CD4-positive, alpha-beta T cell treated with Interleukin-15 for 1 hour (primary cell): ENCODE results near the gene PAOX.
A peak's percentile ranks its signal among the peaks of the same experiment; 100 is the strongest.

Experiments used
- DNase-seq: peaks from one replicate; pipeline ENCODE4 v3.0.0-alpha.2; 2020

Gene PAOX

DNA sequence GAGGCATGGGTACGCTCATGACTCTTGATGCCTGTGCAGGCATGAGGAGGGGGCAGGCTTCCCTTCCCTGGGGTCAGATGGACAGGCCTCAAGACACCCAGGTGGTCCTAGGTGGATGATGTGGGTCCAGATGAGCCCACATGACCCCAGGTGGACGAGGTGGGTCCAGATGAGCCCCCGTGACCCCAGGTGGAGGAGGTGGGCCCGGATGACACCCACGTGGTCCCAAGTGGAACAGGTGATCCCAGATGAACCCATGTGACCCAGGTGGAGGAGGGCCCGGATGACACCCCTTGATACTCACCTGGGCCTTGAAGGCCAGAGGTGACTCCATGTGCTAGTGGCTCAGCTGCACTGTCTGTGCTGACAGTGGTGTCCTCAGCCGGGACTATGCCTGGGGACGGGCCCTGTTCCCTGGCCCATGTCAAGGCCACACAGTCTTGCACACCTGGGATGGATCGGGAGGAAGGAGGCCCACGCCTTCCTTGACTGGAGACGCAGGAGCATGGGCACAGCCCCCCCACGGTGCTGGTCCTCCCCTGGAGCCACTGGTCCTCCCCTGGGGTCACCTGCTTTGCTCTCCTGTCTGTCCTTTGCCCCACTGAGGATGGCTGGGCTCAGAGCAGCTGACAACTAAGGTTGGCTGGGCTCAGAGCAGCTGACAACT is 28.6 kb upstream of the PAOX start:
- no peak for DNase-seq

- no peak for DNase-seq
These were observed 28.1 kb upstream of the PAOX start for GRCh38 chr10:133350950-133351329.

DNA sequence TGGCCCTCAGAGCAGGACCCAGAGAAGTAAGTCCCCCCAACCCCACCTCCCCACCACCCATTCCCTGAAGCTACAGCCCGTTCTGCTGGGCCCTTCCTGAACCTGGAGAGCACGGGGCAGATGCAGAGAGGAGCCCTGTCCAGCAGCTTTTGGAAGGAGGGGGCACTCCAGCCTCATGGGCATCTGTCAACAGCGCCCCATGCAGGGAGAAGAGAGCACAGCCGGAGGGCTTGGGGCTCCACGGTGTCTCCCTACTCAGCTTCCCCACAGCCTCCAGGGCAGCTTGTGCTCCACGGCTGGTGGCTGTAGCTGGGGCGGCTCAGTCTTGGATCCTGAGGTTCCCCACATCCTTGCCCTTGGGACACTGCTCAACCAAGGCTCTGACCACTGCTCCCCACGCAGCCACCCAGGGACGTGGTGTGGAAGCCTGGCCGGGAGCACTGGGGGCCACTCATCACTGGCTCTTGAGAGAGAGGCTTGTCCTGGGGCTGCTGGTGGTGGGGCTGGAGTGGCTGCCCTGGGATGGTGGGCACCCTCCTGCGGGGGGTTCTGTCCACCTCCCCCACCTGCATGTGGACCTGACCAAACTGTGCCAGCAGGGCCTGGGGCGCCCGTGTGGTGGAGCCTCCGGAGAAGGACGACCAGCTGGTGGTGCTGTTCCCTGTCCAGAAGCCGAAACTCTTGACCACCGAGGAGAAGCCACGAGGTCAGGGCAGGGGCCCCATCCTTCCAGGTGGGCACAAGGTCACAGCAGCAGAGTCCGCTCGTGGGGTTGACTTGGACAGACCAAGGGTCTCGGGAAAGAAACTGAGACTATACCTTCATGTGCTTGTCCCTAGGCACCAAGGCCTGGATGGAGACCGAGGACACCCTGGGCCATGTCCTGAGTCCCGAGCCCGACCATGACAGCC is 27.4 kb upstream of the PAOX start:
- no peak for DNase-seq

- no peak for DNase-seq
These were observed 25.7 kb upstream of the PAOX start for GRCh38 chr10:133353202-133353959.

DNA sequence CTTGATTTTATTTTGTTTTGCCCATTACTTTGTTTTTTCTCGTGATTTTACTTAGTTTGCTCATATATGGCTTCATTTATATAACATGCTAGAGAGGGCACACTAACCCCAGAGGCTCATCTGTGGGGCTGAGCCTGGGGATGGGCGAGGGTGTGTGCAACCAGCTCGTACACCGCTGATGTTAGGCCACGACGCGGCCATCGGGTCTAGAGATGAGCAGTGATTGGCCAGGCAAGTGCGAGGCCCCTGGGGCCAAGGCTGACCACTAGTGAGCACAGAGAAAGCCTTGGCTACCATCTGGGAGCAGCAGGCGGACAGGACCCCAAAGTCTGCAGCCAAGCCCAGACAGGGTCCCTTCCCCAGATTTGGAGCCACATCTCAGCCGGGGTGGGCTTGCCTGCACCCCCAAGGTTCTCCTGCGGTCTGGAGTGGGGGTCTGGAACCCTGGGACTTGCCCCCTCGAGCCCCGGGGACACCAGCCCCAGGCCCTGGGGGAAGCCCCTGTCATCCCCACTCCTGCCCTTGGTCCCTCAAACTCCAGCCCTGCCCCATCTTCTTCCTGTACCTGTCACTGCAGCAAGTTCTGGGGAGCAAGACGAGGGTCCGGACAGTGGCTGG is 25.0 kb upstream of the PAOX start:
- DNase-seq: no peak

DNA sequence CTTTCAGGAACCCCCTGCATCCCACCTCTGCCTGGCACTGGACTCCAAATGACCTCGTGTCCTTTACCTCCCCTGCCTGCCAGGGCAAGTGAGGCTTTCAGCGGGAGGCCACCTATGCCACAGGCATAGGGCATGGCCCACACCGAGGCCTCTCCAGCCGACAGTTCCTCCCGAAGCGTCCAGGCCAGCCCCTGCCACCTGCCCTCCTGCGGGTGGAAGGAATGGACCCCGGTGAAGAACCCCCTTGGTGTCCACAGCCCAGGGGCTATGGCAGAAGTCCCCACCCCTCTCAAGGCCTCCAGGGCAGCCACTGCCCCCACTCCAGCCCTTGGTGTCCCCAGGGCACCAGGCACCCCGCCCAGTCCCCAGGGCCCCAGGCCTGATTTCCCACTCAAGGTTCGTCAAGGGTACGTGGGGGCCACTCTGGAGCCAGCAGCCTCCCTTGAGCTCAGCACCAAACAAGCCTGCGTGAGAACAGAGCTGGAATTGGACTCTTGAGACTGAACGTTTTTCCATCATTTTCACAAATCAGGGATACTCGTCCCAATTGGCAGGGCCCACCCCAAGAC is 24.3 kb upstream of the PAOX start:
- no peak for DNase-seq

DNA sequence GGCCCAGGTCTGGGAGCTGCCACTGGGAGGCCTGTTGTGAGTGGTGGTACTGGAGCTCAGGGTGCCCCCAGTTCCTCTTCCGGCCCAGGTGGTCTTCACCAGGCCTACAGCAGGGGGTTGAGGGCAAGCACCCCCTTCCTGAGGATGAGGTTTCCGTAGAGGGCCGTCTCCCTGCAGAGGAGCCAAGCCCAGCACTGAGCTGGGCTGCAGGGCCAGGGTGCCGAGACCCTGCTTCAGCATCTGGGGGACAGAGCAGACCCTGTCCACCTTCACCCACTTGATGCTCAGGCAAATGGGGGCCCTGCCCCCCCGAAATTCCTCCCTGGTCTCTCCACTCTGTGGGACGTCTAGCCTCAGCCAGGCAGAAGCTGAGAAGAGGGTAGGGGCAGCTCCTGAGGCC is 23.8 kb upstream of the PAOX start:
- no peak for DNase-seq

GRCh38 chr10:133355991-133356390 is 23.1 kb upstream of the PAOX start:
- no peak for DNase-seq

- DNase-seq: no peak
These were observed 22.3 kb upstream of the PAOX start for GRCh38 chr10:133356549-133357284.

GRCh38 chr10:133357285-133358161 is 21.5 kb upstream of the PAOX start, which contains the start of gene FUOM:
TSS of gene FUOM (minus strand) at chr10:133358019. CDS start at chr10:133358007, 12 bp downstream.
- peak; percentile 81 for DNase-seq

DNA sequence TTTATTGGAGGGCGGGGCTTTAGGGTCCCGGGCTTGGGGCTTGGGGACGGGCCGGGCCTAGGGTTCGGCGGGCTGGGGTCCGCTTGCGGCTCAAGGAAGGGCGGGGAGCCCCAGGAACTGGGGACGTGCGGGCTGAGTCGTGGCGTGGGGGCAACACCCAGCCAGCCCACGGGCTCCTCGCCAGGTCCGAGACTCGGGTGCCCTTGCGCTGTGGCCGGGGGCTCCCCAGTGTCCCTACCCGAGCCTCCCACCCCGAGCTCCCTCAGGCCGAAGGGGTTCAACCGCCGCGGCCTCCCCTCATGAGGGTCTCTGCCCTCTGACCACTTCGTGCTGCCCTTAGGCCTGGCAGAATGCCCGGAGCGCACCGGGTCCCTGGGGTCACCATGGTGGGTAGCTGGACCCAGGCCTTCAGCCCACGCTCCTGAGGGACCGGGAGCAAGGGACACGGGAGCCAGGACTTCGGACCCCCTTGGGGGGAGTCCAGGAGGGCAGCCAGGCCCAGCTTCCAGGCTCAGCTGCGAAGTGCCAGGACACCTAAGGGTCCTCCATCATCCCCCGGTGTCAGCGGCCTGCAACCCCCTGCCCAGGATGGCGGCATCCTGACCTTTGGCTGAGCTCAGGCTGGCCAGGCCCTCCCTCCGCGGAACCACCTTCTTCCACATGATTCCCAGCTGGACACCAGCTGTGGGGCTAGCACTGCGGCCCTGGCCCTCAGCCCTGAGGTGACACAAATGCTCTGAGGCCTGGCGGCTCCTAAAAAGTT is 20.7 kb upstream of the PAOX start:
- DNase-seq: no peak

DNA sequence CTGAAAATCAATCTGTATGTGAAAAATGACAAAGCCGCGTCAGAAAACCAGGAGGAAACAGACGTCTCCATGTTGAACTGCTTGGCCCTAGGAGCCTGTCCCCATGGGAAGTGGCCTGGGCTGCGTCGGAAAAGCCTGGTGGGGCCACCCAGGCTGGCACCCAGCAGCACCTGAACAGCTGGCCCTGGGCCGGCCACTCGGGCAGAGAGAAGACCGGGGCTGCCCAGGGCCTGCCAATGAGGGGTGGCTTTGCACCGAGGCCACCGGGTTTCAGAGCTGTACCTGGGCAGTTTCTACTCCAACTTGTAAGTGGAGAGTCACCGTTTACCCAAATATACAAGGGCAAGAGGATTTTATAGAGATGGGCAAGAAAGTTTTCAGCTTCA is 20.1 kb upstream of the PAOX start:
- no peak for DNase-seq

DNA sequence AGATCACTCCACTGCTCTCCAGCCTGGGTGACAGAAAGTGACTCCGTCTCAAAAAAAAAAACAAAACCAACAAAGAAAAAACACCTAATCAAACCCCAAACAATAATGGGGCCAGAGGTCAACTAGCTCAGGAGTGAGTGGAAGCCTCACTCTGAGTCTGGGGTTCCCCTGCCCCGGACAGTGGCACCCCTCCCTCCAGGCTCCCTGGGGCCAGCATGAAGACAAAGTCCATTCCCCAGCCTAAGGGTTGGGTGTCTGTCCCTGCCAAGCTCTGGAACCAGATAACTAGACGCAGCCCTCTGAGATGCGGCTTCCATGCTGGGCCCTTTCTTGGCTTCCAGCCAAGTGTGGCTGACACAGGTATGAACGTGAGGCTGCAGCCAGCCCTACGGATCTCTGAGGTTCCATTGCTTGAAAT is 19.5 kb upstream of the PAOX start:
- no peak for DNase-seq

GRCh38 chr10:133359972-133360610 is 19.0 kb upstream of the PAOX start:
- no peak for DNase-seq

DNA sequence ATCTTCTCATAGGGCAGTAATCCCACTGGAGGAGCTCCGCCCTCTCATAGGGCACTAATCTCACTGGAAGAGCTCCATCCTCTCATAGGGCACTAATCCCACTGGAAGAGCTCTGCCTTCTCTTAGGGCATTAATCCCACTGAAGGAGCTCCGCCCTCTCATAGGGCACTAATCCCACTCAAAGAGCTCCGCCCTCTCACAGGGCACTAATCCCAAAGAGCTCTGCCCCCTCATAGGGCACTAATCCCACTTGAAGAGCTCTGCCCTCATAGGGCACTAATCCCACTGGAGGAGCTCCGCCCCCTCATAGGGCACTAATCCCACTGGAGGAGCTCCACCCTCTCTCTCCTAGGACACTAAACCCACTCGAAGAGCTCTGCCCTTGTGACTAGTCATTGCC is 17.8 kb upstream of the PAOX start:
- DNase-seq: no peak

DNA sequence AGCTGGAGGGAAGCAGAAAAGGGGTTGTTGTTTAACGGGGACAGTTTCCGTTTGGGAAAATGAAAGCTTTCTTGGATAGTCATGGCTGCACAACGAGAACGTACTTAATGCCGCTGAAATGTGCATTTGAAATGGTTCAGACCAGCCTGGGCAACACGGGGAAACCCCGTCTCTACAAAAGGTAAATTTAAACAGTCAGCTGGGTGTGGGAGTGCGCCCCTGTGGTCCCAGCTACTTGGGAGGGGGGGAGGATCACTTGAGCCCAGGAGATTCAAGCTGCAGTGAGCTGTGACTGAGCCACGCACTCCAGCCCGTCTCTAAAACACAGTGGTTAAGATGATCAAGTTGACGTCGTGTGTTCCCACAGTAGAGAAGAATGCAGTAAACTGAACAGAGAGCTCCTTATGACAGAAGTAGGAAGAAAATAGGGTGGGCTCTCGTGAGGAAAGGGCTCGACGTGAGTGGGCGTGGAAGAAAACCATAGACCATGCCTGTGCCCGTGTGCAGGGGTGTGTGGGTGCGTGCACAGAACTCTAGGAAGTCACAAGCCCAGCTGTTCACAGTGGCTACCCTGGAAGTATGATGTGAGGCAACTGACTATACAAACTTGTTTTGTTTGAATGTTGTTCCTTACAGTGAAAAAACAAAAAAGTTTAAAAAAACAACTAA is 17.2 kb upstream of the PAOX start:
- no peak for DNase-seq

DNA sequence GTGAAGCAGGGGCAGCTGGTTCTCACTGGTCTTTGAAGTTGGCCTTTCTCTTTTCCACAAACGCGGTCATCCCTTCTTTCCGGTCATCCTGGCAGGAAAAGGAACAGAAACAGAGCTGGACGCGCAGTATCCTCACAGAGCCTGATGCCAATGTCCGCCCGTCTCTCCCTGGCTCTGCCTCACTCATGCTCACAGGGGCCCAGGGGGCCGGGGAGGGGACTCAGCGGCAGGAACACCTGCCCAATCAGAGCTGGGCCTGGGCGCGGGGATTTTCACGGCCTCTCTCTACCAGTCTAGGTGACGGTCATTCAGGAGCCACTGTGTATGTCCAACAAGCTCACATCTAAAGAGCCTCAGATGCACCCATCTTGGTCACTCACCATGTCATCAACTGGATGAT is 16.2 kb upstream of the PAOX start:
- no peak for DNase-seq

GRCh38 chr10:133364645-133365431 is 14.2 kb upstream of the PAOX start:
- no peak for DNase-seq
